K562 treated with DMSO at 1 percent for 24 hours (cell line): Measurements from ENCODE around the gene OPN3. TPM values are rescaled to one million over a fixed set of nuclear protein-coding genes. Genes with fewer than 3 reads are reported as not detected.

Experiments
- total RNA-seq: library from RNA; unstranded; fragments of 300-600 nt; gene quantifications from 2 replicates; pipeline ENCODE4 v1.2.3, GENCODE V29; 2022; ENCODE audit warnings: low read depth; ENCODE audit not compliant: insufficient read depth

Gene OPN3
- 35.5 and 42.5 TPM in 2 replicates for total RNA-seq

DNA sequence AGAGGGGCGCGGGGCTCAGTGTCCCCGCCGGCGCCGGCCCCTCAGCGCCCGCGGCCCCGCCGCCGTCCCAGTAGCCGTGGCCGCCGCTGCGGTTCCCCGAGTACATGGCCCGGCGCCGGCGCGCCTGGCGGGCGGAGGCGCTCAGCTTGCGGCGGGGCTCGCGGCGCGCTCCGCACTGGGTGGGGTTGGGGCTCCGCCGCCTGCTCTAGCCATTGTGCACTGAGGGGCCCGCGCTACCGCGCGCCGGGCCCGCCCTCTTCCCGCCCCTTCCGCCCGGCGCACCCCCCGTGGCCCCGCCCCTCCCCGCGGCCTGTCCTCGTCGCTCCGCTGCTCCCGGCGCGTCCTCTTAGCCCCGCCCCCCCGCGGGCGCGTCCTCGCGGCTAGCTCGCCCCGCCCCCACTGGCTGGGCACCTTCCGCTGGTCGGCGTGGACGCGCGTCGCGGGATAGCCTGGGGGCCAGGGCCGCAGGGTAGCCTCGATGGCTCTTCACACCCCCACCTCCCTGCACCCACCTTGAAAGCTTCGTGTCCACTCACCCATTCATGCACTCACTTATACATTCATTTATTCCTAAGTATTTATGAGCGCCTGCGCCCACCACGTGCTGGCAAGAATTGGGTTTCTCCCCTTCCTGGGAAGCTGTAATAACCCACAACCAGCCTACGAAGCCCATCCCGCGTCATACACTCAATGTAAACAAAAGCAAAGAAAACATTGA lies at the start of gene OPN3, which contains the start of gene CHML:
TSS of gene OPN3 (minus strand) at position 221 of the 718 bp plus-strand sequence. CDS start at position 106, 115 bp downstream.
TSS of gene CHML (minus strand) at position 221 of the 718 bp plus-strand sequence. CDS start 4,603 bp downstream, outside the sequence.

GRCh38 chr1:241652012-241652411 lies 11.8 kb upstream of the OPN3 start, which contains the start of gene WDR64:
TSS of gene WDR64 (plus strand) at chr1:241652281. CDS start at chr1:241652485, 204 bp downstream.

Other genes with a start within 250 kb of the OPN3 start
- gene FH, start 120.6 kb downstream of the OPN3 start, total RNA-seq: 123 and 140 TPM in 2 replicates
- gene KMO, start 108.0 kb downstream of the OPN3 start, total RNA-seq: 0.09 TPM in 1 of 2 replicates, not detected in the other
- gene CHML, start within 50 bp of the OPN3 start, total RNA-seq: 13.0 and 18.7 TPM in 2 replicates
- 0.30 TPM in 1 of 2 replicates, not detected in the other for gene WDR64, start 11.9 kb upstream of the OPN3 start, total RNA-seq
- gene EXO1, start 207.8 kb upstream of the OPN3 start, total RNA-seq: 33.7 and 38.0 TPM in 2 replicates